ENCODE results near the gene MFAP5. TPM values are rescaled to one million over a fixed set of nuclear protein-coding genes. Genes with fewer than 3 reads are reported as not detected.
"Not testable (repeated sequence)": the region's sequence is repeated elsewhere in the genome, so short reads cannot be mapped to it uniquely, and the experiment has no call there.

Gene MFAP5
- total RNA-seq, 1 experiment from 2014 or later: not detected

DNA sequence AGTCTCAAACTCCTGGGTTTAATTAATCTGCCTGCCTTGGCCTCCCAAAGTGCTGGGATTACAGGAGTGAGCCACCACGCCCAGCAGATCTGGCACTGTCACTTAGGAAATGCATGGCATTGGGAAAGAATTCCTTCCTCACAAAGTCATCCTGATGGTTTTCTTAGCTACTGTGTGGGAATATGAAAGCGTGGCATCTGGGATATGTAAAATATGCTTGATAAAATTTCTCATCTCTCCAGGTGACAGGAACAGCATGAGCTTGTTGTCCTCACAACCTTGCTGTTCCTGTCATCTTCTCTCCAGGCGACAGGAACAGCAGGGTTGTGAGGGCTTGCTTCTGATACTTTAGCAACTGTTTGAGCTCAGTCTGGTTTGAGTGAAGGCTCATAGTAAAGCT, 33.9 kb downstream of the MFAP5 start:
- POLR2A ChIA-PET (ENCODE audit: unreplicated experiment): no interaction called here
- H3K4me2 ChIP-seq (ENCODE audit: low read length): no peak overlapping the region
- no peaks in the 10 kb centered on the region for H4K20me1 ChIP-seq (ENCODE audit: low read length)
- H3K4me1 ChIP-seq (ENCODE audit: insufficient read depth, low read length): no peaks in the 10 kb centered on the region
- H3K27ac ChIP-seq (ENCODE audit: low read length): no peak overlapping the region
- DNase-seq (no peak), ATAC-seq (no peak)
- H3K9me3 ChIP-seq (ENCODE audit: low read length): no peaks in the 10 kb centered on the region
- no TSS peak for BruUV-seq (replicated peaks)
- H2AFZ ChIP-seq (ENCODE audit: low read length): no peak overlapping the region
- H3K9me2 ChIP-seq (replicated peaks; ENCODE audit: low read length): no peaks in the 10 kb centered on the region
- no peaks in the 10 kb centered on the region for H3K79me2 ChIP-seq (ENCODE audit: low read length)
- H3K27me3 ChIP-seq (ENCODE audit: low read length): no peaks in the 10 kb centered on the region
- no peaks in the 10 kb centered on the region for H3K36me3 ChIP-seq (ENCODE audit: low read depth, low read length)
- intact Hi-C loops (cut with micrococcal nuclease): no loop called here
- TF ChIP-seq EZH2phosphoT487 (IDR thresholded peaks at IDR 0.05; ENCODE audit: borderline replicate concordance, low read length) (no peak), EZH2 (IDR thresholded peaks at IDR 0.05; ENCODE audit: low read length, unreplicated experiment) (no peak)
- TF ChIP-seq, protein P1, sequence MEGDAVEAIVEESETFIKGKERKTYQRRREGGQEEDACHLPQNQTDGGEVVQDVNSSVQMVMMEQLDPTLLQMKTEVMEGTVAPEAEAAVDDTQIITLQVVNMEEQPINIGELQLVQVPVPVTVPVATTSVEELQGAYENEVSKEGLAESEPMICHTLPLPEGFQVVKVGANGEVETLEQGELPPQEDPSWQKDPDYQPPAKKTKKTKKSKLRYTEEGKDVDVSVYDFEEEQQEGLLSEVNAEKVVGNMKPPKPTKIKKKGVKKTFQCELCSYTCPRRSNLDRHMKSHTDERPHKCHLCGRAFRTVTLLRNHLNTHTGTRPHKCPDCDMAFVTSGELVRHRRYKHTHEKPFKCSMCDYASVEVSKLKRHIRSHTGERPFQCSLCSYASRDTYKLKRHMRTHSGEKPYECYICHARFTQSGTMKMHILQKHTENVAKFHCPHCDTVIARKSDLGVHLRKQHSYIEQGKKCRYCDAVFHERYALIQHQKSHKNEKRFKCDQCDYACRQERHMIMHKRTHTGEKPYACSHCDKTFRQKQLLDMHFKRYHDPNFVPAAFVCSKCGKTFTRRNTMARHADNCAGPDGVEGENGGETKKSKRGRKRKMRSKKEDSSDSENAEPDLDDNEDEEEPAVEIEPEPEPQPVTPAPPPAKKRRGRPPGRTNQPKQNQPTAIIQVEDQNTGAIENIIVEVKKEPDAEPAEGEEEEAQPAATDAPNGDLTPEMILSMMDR (conservative IDR thresholded peaks at IDR 0.05; ENCODE audit: low read depth, low read length): no peak
- H3K4me3 ChIP-seq (ENCODE audit: low read length): no peak overlapping the region
- no peaks in the 10 kb centered on the region for H3F3A ChIP-seq (ENCODE audit: low read length, unreplicated experiment)
- no peak overlapping the region for H3K9ac ChIP-seq (ENCODE audit: low read length)
- CTCF ChIA-PET: no interaction called here

DNA sequence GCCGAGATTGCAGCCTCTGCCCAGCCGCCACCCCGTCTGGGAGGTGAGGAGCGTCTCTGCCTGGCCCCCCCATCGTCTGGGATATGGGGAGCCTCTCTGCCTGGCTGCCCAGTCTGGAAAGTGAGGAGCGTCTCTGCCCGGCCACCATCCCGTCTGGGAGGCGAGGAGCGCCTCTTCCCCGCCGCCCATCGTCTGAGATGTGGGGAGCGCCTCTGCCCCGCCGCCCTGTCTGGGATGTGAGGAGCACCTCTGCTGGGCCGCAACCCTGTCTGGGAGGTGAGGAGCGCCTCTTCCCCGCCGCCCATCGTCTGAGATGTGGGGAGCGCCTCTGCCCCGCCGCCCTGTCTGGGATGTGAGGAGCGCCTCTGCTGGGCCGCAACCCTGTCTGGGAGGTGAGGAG, 37.9 kb downstream of the MFAP5 start:
- H3F3A ChIP-seq (ENCODE audit: low read length, unreplicated experiment); H3K4me3 ChIP-seq (ENCODE audit: low read length); H3K4me1 ChIP-seq (ENCODE audit: insufficient read depth, low read length); H3K9me2 ChIP-seq (replicated peaks; ENCODE audit: low read length); POLR2A ChIA-PET (ENCODE audit: unreplicated experiment); H3K27ac ChIP-seq (ENCODE audit: low read length); H3K9me3 ChIP-seq (ENCODE audit: low read length); H3K79me2 ChIP-seq (ENCODE audit: low read length); intact Hi-C loops (cut with micrococcal nuclease); H3K9ac ChIP-seq (ENCODE audit: low read length); BruUV-seq (replicated peaks); H3K36me3 ChIP-seq (ENCODE audit: low read depth, low read length); H2AFZ ChIP-seq (ENCODE audit: low read length); ATAC-seq; CTCF ChIA-PET; H3K27me3 ChIP-seq (ENCODE audit: low read length); H3K4me2 ChIP-seq (ENCODE audit: low read length); H4K20me1 ChIP-seq (ENCODE audit: low read length); DNase-seq: not testable (repeated sequence)

DNA sequence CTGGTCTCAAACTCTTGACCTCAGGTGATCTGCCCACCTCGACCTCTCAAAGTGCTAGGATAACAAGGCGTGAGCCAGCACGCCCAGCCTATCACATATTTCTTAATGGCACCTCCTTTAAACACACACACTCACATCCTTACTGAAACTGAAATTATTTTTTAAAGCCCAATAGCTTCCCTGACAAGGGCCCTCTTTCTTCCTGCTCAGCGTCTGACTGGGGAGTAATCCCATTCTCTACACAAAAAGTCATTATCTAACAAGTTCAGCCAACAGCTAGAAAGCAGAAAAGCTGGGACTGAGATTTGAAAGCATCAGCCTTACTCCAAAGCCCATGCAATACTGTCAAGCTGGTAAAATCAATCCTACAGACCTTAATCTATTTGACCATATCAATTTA, 40.0 kb downstream of the MFAP5 start:
- no peak overlapping the region for H2AFZ ChIP-seq (ENCODE audit: low read length)
- ATAC-seq (no peak), DNase-seq (no peak)
- no peaks in the 10 kb centered on the region for H4K20me1 ChIP-seq (ENCODE audit: low read length)
- no peaks in the 10 kb centered on the region for H3K9me2 ChIP-seq (replicated peaks; ENCODE audit: low read length)
- CTCF ChIA-PET: no interaction called here
- no peak for TF ChIP-seq EZH2 (IDR thresholded peaks at IDR 0.05; ENCODE audit: low read length, unreplicated experiment)
- TF ChIP-seq EZH2phosphoT487 (IDR thresholded peaks at IDR 0.05; ENCODE audit: borderline replicate concordance, low read length): no peak
- TF ChIP-seq, protein P1 (conservative IDR thresholded peaks at IDR 0.05; ENCODE audit: low read depth, low read length): no peak
- no peaks in the 10 kb centered on the region for H3K9me3 ChIP-seq (ENCODE audit: low read length)
- POLR2A ChIA-PET (ENCODE audit: unreplicated experiment): no interaction called here
- H3K36me3 ChIP-seq (ENCODE audit: low read depth, low read length): no peaks in the 10 kb centered on the region
- no peak overlapping the region for H3K4me2 ChIP-seq (ENCODE audit: low read length)
- no peak overlapping the region for H3K4me3 ChIP-seq (ENCODE audit: low read length)
- no peak overlapping the region for H3K27ac ChIP-seq (ENCODE audit: low read length)
- no peaks in the 10 kb centered on the region for H3K79me2 ChIP-seq (ENCODE audit: low read length)
- intact Hi-C loops (cut with micrococcal nuclease): no loop called here
- H3K4me1 ChIP-seq (ENCODE audit: insufficient read depth, low read length): no peaks in the 10 kb centered on the region
- H3K27me3 ChIP-seq (ENCODE audit: low read length): no peaks in the 10 kb centered on the region
- H3K9ac ChIP-seq (ENCODE audit: low read length): no peak overlapping the region
- no TSS peak for BruUV-seq (replicated peaks)
- H3F3A ChIP-seq (ENCODE audit: low read length, unreplicated experiment): no peaks in the 10 kb centered on the region

Measured in PC-3 (cell line).